Measurements from ENCODE around the gene XKR7.
A peak's percentile ranks its signal among the peaks of the same experiment; 100 is the strongest.
"Not testable (repeated sequence)": the region's sequence is repeated elsewhere in the genome, so short reads cannot be mapped to it uniquely, and the experiment has no call there.

XKR7 gene

DNA sequence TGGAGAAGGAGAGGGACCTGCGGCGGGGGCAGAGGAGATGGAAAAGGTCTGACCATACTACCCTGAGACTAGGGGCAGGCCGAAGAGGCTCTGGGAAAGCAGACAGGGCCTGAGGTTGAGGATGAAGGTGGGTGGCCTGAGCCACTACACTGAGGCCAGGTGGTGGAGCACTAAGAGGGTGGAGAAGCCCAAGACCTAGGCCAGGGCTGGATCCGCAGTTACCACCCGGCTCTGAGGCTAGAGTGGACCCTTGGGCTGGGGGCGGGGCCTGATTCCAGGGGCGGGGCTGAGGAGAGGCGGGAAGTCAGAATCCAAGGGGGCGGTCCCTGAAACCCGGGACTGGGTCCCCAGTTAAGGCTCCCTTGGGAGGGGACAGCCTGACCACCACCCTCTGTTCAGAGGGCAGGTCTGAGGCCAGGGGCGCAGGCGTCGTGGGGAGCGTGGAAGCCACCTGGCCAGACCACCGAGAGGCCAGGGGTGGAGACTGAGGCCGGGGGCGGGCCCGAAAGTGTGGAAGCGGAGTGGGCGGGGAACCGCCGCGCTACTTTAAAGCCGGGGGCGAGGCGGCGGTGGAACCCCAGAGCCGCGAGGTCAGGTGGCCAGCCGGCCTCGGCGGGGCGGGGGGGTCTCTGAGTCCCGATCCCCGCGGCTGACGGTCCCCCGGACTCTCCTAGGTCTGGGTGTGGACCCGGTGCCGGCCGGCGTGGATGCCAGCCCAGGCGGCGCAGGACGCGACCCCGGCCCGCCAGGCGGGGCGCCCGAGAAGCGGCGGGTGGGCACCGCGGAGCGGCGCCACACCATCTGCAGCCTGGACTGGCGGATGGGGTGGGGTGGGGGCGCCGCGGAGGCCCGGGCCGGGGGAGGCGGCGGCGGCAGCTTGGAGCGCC lies 50.6 kb downstream of the XKR7 start:
- DNase-seq = no peak

DNA sequence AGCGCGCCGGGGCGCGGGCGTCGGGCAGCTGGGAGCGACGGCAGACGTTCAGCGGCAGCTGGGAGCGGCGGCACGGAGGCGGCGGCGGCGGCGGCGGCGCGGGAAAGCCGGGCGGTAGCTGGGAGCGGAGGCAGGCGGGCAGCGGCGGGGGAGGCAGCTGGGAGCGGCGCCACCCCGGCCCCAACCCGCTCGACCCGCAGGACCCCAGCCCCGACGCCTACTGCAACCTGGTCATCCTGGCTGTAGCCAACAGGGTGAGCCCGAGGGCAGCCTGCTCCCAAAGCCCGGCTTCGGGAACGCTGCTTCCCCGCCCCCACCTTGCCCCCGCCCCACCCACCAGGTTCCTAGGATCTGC lies 51.2 kb downstream of the XKR7 start:
- no peak for DNase-seq

DNA sequence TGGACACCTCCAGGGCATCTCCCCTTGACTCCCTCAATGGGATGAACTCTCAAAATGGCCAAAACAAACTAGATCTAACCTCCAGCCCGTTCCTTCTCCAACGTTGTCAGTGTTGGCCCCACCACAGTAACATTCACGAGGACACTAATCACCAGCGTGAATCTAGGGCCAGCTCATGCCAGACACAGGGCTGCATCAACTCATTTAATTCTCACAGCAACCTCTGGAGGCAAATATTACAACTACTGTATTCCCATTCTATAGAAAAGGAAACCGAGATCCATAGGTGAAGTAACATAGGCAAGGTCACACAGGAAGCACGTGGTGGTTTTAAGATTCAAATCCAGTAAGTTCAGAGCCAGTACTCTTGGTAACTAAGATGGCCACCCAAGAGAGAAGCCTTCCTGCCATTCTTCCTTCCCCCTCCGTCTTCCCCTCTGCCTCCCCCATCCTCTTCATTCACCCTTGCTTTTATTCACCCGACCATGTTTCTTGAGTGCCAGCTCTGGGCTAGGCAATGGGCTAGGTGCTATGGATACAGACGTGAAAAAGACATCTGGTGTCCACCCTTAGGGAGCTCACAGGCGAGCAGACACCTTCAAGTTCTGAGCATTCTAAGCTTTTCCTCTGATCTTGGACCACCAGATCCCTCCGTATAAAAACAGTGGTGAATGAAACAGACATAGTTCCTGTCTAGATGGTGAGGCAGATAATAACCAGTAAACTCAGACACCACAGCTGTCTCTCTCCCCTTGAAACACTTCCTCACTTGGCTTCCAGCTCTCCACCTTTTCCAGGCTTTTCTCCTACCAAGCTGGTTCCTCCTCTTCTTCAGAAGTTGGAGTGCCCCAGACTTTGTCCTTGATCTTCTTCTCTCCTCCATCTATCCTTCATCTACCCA lies 51.9 kb downstream of the XKR7 start:
- no peak for DNase-seq

GRCh38 chr20:32021091-32021490 lies 53.1 kb downstream of the XKR7 start:
- DNase-seq = no peak

GRCh38 chr20:32024683-32025295 lies 56.8 kb downstream of the XKR7 start:
- DNase-seq = no peak

DNA sequence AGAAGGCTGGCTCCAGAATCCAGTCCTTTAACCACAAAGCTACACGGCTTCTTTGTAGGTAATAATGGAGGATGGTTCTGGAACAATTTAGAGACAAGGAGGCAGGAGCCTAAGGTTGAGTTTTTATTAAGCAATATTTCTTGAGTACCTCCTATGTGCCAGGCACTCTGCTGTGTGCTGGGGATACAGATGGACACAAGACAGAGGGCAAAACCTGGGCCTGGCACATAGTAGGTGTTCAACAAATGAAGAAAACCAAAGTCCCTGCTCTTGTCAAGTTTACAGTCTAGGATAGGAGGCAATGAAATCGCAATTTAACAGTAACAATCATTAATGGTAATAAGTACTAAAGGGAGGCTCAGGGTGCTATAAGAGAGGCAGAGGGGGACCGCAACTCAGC lies 59.7 kb downstream of the XKR7 start:
- no peak for DNase-seq

GRCh38 chr20:32028647-32029372 lies 60.9 kb downstream of the XKR7 start:
- DNase-seq = no peak

GRCh38 chr20:32029561-32029960 lies 61.6 kb downstream of the XKR7 start:
- DNase-seq = no peak

DNA sequence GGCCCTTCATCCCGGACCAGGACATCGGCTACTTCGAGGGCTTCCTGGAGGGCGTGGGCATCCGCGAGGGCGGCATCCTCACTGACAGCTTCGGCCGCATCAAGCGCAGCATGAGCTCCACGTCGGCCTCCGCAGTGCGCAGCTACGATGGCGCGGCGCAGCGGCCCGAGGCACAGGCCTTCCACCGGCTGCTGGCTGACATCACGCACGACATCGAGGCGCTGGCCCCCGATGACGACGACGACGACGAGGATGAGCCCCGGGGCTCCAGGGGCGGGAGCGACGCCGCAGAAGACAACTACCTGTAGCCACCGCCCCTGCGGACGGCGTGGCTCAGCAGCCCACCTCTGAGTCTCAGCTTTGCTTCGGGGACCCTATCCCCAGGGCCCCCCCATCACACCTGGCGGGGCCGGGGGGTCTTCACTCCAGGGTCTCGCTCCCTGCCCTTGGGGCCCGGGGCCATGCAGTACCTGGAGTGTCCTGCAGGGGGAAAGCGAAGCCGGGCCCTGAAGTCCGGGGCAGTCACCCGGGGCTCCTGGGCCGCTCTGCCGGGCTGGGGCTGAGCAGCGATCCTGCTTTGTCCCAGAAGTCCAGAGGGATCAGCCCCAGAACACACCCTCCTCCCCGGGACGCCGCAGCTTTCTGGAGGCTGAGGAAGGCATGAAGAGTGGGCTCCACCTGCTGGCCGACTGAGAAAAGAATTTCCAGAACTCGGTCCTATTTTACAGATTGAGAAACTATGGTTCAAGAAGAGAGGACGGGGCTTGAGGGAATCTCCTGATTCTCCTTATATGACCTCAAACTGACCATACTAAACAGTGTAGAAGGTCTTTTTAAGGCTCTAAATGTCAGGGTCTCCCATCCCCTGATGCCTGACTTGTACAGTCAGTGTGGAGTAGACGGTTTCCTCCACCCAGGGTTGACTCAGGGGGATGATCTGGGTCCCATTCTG lies 63.3 kb downstream of the XKR7 start:
- peak; percentile 53 for DNase-seq

GRCh38 chr20:32033316-32033715 lies 65.4 kb downstream of the XKR7 start:
- no peak for DNase-seq

DNA sequence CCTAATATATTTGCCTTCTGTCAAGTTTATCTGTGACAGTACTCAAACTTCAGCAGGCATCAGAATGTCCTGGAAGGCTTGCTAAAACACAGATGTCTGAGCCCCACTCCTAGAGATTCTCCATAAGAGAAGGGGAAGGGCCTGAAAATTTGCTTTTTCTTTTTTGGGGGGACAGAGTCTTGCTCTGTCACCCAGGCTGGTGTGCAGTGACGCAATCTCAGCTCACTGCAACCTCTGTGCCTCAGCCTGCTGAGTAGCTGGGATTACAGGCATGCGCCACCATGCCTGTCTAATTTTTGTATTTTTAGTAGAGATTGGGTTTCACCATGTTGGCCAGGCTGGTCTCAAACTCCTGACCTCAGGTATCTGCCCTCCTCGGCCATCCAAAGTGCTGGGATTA lies 65.8 kb downstream of the XKR7 start:
- DNase-seq = not testable (repeated sequence)

- DNase-seq = no peak
These were observed 66.9 kb downstream of the XKR7 start for GRCh38 chr20:32034581-32035425.

- DNase-seq = no peak
These were observed 67.5 kb downstream of the XKR7 start for GRCh38 chr20:32035426-32035779.

DNA sequence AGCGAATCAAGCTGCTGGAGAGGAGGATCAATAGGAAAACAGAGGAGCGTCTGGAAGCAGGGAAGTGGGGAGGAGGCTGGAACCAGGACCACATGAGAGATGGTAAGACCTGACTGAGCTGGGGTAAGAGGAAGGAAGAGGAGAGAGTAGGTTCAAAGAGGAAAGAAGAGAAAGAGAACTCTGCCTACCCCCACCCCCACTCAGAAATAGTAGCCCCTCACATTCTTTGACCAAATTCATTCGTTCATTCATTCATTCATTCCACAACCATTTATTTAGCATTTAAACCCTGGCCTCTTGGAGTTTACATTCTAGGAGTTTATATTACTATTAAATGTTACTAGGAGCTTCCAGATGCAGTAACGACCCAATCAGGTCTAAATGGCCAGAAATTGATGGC lies 68.3 kb downstream of the XKR7 start:
- no peak for DNase-seq

GRCh38 chr20:32036716-32037485 lies 69.0 kb downstream of the XKR7 start:
- no peak for DNase-seq

DNA sequence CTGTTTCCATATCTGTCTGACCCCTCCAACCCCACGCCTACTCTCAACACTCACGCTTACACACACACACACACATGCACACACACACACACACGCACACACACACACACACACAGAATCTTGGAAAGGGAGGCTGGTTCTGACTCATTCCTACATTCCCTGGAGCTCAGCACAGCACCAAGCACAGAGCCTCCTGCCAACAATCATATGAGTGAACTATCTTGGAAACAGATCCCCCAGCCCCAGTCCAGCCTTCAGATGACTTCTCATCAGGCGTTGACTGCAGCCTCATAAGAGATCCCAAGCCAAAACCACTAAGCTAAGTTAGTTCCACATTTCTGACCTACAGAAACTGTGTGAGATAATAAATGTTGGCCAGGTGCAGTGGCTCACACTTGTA lies 70.0 kb downstream of the XKR7 start:
- no peak for DNase-seq

DNA sequence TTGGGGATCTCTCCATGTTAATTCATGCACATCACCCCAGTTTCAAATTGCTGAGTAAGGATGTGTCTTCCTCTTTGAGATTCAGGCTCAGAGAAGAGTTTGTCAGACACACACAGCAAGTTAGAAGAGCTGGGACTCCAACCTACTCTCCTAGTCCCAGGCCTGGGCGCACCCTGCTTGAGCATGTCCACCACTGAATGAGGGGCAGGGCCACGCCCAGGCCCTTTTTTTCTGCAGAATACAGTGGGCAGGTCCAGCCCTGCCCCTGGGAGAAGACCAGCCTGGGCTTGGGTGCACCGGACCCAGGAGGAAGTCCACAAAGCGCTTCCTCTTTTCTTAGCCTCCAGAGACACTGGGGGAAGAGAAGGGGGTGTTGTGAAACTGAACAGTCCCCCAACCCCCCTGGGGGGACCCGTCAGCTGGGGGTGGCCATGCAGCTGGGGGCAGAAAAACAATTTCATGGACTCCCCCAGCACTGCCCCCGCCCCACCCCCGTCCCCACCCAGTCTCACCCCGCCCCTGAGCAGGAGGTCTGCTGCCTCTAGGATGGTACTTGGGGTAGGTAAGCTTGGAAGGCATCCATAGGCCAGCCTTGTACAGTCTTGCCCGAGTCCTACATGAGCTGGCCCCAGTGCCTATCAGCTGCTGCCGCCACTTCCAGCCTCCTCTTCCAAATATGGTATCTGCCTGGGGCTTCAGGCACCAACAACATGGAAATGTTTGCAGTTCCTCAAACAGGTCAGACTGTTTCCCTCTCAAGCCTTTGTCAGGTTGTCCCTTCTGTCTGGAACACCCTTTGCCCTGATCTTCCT lies 72.4 kb downstream of the XKR7 start:
- peak; percentile 34 for DNase-seq

DNA sequence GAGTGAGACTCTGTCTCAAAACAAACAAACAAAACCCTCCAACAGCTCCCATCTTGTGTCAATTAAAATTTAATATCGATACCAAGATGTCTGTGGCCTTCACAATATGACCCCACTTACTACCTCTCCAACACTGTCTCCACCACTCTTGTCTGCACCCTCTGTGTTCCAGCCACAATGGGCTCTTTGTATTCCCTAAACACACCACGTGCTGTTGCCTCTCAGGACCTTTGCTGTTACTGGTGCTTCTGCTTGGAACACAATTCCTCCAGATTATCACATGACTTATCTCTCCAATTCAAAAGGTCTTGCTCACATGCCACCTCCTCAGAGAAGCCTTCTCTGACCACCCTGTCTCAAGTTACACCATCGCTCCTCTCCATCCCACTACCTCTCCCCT lies 78.0 kb downstream of the XKR7 start:
- DNase-seq = no peak

DNA sequence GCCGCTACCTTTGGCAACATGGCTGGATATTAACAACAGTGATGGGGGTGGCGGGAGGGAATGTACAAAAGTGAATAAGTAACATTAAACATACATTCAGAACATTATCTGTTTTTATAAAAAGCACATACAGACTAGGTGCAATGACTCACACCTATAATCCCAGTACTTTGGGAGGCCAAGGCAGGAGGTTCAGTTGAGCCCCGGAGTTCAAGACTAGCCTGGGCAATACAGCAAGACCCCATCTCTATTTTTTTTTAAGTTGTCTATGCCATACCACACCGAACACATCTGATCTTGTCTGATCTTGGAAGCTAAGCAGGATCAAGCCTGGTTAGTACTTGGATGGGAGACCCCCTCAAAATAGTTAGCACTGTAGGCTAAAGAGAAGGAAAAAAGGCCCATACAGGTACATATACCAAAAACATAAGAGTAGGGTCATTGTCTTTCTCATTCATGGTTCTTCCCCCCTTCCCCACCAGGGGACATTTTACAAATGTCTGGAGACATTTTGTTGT lies 82.4 kb downstream of the XKR7 start:
- no peak for DNase-seq

Data from midbrain (tissue), 1 donor.